ENCODE results near the gene SLC38A10.

The SLC38A10 gene

DNA sequence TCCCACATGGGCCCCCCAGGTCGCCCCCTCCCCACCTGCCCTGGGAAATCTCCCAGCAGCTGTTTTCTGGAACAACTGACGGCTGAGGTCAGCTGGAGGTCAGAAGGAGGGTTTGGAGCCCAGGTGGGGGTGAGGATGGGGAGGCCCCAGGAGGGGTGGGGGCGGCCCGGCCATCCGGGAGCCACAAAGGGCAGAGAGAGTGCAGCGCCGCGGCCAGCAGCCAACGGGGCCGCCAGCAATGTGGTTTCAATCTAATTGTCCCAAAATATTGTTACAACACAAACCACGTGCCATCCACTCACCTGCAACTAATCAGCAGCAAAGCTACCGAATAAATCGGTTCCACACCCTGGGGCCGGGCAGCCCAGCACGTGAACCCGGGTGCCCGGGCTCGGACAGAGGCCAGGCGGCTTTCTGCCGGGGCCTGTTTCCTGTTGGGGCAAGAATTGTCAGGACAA is 28.3 kb upstream of the SLC38A10 start:
- no peaks in the 10 kb centered on the region for H3K36me3 Mint-ChIP-seq (ENCODE audit: low read depth)
- no peak overlapping the region for H3K4me3 Mint-ChIP-seq
- no peak overlapping the region for H3K27ac Mint-ChIP-seq
- no peaks in the 10 kb centered on the region for H3K4me1 Mint-ChIP-seq (ENCODE audit: low read depth)
- H3K9me3 Mint-ChIP-seq, result no peaks in the 10 kb centered on the region
- H3K27me3 Mint-ChIP-seq (ENCODE audit: low read depth), result no peaks in the 10 kb centered on the region

GRCh38 chr17:81323083-81323369 is 27.9 kb upstream of the SLC38A10 start:
- H3K27me3 Mint-ChIP-seq (ENCODE audit: low read depth), result no peaks in the 10 kb centered on the region
- no peak overlapping the region for H3K27ac Mint-ChIP-seq
- H3K36me3 Mint-ChIP-seq (ENCODE audit: low read depth), result no peaks in the 10 kb centered on the region
- no peak overlapping the region for H3K4me3 Mint-ChIP-seq
- H3K9me3 Mint-ChIP-seq, result no peaks in the 10 kb centered on the region
- H3K4me1 Mint-ChIP-seq (ENCODE audit: low read depth), result no peaks in the 10 kb centered on the region

DNA sequence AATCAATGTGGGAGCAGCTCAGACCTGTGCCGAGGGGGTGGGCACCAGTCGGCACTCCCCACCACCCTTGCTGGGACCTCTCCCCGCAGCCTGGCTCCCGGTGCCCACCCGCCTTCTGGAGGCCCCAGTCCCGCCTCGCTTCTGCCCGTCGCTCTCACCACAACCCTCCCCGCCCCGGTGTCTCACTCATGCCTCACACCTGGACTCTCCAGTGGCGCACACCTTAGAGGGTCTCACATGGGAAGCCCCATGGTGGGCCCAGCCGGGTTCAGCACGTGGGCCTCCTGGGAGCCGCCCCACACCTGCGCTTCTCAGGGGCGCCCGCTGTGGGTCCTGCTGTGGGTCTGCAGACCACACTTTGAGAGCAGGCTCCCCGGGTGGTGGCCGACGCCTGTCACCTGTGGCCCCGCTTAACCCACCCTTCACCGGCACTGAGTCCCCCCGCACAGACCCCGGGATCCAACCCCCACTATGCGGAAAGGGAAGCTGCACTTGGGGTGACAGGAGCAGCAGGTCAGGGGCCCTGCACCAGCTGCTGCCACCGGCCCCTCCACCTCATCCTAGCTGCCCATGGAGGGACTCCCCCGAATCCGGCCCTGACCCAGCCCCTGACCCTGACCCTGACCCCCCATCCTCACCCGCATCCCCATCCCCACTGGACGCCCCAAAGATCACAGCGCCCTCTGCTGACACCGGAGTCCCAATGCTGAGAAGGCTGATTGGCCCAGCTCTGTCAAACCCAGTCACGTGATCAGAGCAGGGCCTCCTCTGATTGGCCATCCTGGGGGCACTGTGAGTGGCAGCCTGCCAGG is 27.4 kb upstream of the SLC38A10 start:
- no peaks in the 10 kb centered on the region for H3K36me3 Mint-ChIP-seq (ENCODE audit: low read depth)
- no peaks in the 10 kb centered on the region for H3K27me3 Mint-ChIP-seq (ENCODE audit: low read depth)
- H3K4me3 Mint-ChIP-seq, result no peak overlapping the region
- no peak overlapping the region for H3K27ac Mint-ChIP-seq
- H3K4me1 Mint-ChIP-seq (ENCODE audit: low read depth), result no peaks in the 10 kb centered on the region
- H3K9me3 Mint-ChIP-seq, result no peaks in the 10 kb centered on the region

DNA sequence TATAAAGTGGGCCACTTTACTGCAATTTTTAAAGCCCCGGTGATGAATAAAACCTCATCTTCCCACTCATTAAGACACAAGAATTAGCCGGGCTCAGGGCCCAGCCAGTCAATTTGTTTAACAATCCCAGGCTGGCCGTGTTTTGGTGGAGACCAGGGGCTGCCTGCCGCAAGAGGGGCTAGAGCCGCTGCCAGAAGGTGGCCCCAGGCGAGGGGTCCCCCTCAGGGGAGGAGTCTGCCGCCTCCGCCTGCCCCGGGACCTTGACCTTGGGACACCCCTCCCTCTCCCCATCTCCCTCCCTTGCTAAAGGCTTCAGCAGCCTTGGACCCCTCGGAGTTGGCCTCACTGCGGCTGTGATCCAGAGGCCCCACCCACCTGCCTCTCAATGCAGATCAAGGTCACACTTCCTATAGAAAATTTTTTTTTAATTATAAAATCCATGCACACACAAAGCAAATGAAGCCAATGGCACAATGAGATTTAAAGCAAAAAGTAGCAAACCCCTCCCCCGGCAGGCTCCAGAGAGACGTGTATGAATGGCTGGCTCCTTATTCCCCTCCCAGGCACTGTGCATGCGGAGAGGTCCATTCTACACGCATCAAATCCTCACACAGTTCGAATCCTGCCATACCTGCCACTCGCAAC is 23.0 kb upstream of the SLC38A10 start:
- H3K36me3 Mint-ChIP-seq (ENCODE audit: low read depth), result no peaks in the 10 kb centered on the region
- H3K4me3 Mint-ChIP-seq, result no peak overlapping the region
- no peak overlapping the region for H3K27ac Mint-ChIP-seq
- H3K9me3 Mint-ChIP-seq, result no peaks in the 10 kb centered on the region
- H3K27me3 Mint-ChIP-seq (ENCODE audit: low read depth), result no peaks in the 10 kb centered on the region
- H3K4me1 Mint-ChIP-seq (ENCODE audit: low read depth), result no peaks in the 10 kb centered on the region

DNA sequence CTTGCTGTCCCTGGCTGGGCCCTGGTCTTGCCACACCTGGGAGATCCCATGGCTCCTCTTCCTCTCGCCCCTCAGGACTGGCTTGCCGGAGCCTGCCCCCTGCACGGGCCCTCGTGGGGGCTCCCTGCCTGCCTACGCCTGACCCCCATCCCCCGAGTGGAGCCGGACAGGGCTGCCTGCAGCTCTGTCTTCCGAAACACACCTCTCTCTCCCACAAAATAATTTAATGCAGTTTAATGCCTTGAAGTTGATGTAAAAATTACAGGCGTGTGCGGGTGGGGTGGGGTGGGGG is 22.4 kb upstream of the SLC38A10 start:
- Mint-ChIP-seq H3K27ac (no peak overlapping the region), H3K4me1 (ENCODE audit: low read depth) (no peaks in the 10 kb centered on the region), H3K9me3 (no peaks in the 10 kb centered on the region), H3K36me3 (ENCODE audit: low read depth) (no peaks in the 10 kb centered on the region), H3K4me3 (no peak overlapping the region), H3K27me3 (ENCODE audit: low read depth) (no peaks in the 10 kb centered on the region)

DNA sequence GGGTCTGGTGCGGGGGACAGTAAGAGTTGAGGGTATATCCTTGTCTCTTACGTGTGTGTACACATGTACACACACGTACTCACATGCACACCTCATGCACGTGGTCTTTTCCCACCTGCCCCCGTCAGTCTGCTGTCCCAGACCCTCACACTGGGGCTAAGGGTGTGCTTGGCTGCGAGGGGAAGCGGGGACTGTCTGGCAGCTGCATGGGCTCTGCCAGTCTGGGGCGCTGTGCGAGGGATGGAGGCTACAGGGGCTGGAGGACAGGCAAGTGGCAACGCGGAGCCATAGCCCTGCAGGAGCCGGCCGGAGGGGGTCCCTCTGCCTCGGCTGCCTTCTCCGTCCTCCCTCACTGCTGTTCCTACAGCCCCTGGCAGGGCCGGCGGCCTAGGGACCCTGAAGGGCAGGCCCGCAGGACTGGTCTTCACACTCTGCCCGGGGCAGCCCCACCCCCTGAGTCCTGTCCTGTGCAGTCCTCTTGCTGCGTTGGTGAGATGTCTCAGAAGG is 20.8 kb upstream of the SLC38A10 start:
- no peak overlapping the region for H3K4me3 Mint-ChIP-seq
- no peaks in the 10 kb centered on the region for H3K27me3 Mint-ChIP-seq (ENCODE audit: low read depth)
- no peaks in the 10 kb centered on the region for H3K36me3 Mint-ChIP-seq (ENCODE audit: low read depth)
- no peak overlapping the region for H3K27ac Mint-ChIP-seq
- no peaks in the 10 kb centered on the region for H3K9me3 Mint-ChIP-seq
- H3K4me1 Mint-ChIP-seq (ENCODE audit: low read depth), result no peaks in the 10 kb centered on the region

GRCh38 chr17:81315129-81315884 is 20.2 kb upstream of the SLC38A10 start:
- H3K27ac Mint-ChIP-seq, result no peak overlapping the region
- no peak overlapping the region for H3K4me3 Mint-ChIP-seq
- H3K36me3 Mint-ChIP-seq (ENCODE audit: low read depth), result no peaks in the 10 kb centered on the region
- no peaks in the 10 kb centered on the region for H3K27me3 Mint-ChIP-seq (ENCODE audit: low read depth)
- H3K4me1 Mint-ChIP-seq (ENCODE audit: low read depth), result no peaks in the 10 kb centered on the region
- H3K9me3 Mint-ChIP-seq, result no peaks in the 10 kb centered on the region

DNA sequence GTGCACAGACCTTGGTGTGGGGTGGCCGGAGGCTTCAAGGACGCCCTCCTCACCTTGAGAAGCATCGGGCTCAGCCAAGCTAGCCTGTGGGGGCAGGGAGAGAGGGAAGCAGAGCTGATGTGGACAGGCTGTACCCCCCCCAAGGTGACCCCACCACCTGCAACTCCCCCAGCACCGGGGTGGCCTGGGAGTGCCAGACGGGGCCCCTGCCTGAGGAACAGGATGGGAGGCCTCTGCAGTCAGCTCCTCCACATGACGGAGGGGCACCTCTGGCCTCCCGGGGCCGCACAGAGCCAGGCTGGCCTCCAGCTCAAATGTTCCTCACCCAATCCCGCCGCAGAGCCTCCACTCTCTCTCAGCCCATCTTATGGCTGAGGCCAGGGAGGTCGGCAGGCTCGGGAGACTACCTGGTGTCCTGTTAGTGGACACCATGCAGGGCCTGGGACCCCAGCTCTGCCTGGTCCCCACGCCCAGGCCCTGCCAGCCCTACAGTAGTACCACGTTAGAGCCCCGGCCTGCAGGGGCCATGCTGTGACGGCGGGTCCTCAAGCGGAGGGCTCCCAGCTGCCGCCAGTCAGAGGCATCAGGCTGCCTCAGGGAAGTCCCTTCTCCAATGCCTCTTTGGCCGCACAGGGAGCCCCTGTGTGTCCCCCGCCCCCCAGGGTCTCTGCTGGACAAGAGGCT is 19.4 kb upstream of the SLC38A10 start:
- Mint-ChIP-seq H3K4me1 (ENCODE audit: low read depth) (no peaks in the 10 kb centered on the region), H3K27me3 (ENCODE audit: low read depth) (no peaks in the 10 kb centered on the region), H3K4me3 (no peak overlapping the region), H3K27ac (no peak overlapping the region), H3K36me3 (ENCODE audit: low read depth) (no peaks in the 10 kb centered on the region), H3K9me3 (no peaks in the 10 kb centered on the region)

GRCh38 chr17:81313776-81314397 is 18.8 kb upstream of the SLC38A10 start:
- H3K27me3 Mint-ChIP-seq (ENCODE audit: low read depth), result peaks cover 4% of the 10 kb centered on the region
- H3K36me3 Mint-ChIP-seq (ENCODE audit: low read depth), result no peaks in the 10 kb centered on the region
- peaks cover 3% of the 10 kb centered on the region for H3K4me1 Mint-ChIP-seq (ENCODE audit: low read depth)
- H3K9me3 Mint-ChIP-seq, result no peaks in the 10 kb centered on the region
- H3K4me3 Mint-ChIP-seq, result no peak overlapping the region
- H3K27ac Mint-ChIP-seq, result no peak overlapping the region

- Mint-ChIP-seq H3K4me1 (ENCODE audit: low read depth) (peaks cover 3% of the 10 kb centered on the region), H3K27me3 (ENCODE audit: low read depth) (peaks cover 4% of the 10 kb centered on the region), H3K4me3 (no peak overlapping the region), H3K36me3 (ENCODE audit: low read depth) (no peaks in the 10 kb centered on the region), H3K9me3 (no peaks in the 10 kb centered on the region), H3K27ac (no peak overlapping the region)
Observed at GRCh38 chr17:81312624-81313325, 17.7 kb upstream of the SLC38A10 start.

GRCh38 chr17:81311946-81312345 is 16.8 kb upstream of the SLC38A10 start:
- Mint-ChIP-seq H3K4me3 (no peak overlapping the region), H3K4me1 (ENCODE audit: low read depth) (peaks cover 3% of the 10 kb centered on the region), H3K36me3 (ENCODE audit: low read depth) (no peaks in the 10 kb centered on the region), H3K9me3 (no peaks in the 10 kb centered on the region), H3K27me3 (ENCODE audit: low read depth) (peaks cover 4% of the 10 kb centered on the region), H3K27ac (no peak overlapping the region)

- Mint-ChIP-seq H3K36me3 (ENCODE audit: low read depth) (no peaks in the 10 kb centered on the region), H3K4me1 (ENCODE audit: low read depth) (peaks cover 3% of the 10 kb centered on the region), H3K4me3 (no peak overlapping the region), H3K27me3 (ENCODE audit: low read depth) (peaks cover 4% of the 10 kb centered on the region), H3K27ac (no peak overlapping the region), H3K9me3 (no peaks in the 10 kb centered on the region)
Observed at GRCh38 chr17:81310949-81311550, 15.9 kb upstream of the SLC38A10 start.

All from T-helper 1 cell treated with Interleukin-12 subunit alpha and Interleukin-12 subunit beta and Interleukin-4 antibody, amounts not matched to agents 30 μg/mL and 1 μg/mL, for 36 hours (primary cell).